ENCODE measurements around the gene NMNAT2.

DNA sequence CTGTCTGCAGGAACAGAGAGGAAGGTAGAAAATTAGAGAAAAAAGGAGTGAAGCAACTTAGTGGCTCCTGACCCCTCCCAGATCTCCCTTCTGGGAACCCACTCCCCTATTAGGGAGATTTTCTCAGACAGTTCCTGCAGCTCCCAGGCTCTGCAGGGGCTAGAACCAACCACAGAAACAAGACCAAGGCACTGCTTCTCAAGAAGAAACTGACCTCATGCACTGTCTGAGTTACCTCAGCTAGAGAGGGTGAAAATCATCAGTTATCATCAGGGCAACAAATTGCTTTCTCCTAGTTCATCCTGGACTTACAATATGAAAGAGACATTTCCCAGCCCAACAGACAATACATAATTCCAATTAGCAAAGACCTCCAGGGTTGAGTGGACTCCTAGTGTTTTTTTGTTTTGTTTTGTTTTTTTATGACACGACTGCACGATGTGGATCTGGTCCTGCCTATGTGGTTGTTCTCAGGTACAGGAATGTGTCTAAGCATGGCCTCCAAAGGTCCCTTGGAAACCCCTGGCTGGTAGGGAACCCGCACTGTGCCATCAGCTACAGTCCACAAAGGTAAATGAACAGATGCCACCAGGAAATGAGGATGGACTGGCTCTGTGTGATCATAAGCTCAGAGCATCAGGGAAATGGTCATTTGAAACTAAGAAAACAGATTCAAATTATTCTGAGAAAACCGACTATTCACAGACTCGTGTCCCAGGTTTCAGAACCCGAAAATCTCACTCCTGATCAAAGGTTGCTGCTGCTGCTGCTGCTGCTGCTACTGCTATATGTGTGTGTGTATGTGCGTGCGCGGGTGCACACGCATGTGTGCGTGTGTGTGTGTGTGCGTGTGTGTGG, 166.8 kb downstream of the NMNAT2 start:
- no peak for TF ChIP-seq EZH2 (IDR thresholded peaks at IDR 0.05; ENCODE audit: insufficient read depth, poor library complexity, severe bottlenecking)
- TF ChIP-seq EZH2phosphoT487 (IDR thresholded peaks at IDR 0.05; ENCODE audit: insufficient read depth, low read depth) = no peak

Measured in GM23248 (cell line).